CD14-positive monocyte (primary cell): Measurements from ENCODE around the gene CDH2. TPM values are rescaled to one million over a fixed set of nuclear protein-coding genes. Genes with fewer than 3 reads are reported as not detected.

Source experiments
- DNase-seq, 3 donors: peaks; one replicate each; pipeline ENCODE4 v3.0.0-alpha.2; 2011 to 2022
- H2AFZ ChIP-seq: 2 replicates; pipeline ENCODE4 v1.6.0; 2012; ENCODE audit warnings: mild to moderate bottlenecking, low read depth, low read length, inconsistent platforms; ENCODE audit not compliant: insufficient read depth, poor library complexity, severe bottlenecking
- H3K27ac ChIP-seq, 2 donors: 1 replicate in 1 of 2; 2 replicates in 1 of 2; pipeline ENCODE4 v1.5.1; 2012 to 2013; ENCODE audit warnings: low read length in 2 of 2, control low read depth in 1 of 2, inconsistent platforms in 1 of 2, low read depth in 1 of 2, mild to moderate bottlenecking in 1 of 2
- H3K27me3 ChIP-seq, 2 donors: one replicate each; pipeline versions ENCODE4 v1.6.0 to v1.6.1; 2011 to 2013; ENCODE audit warnings: low read length in 2 of 2; ENCODE audit not compliant: control insufficient read depth in 2 of 2, insufficient read depth in 2 of 2
- H3K36me3 ChIP-seq, 2 donors: replicated peaks in 1 of 2; 1 replicate in 1 of 2; 2 replicates in 1 of 2; pipeline versions ENCODE4 v1.5.1 to v1.6.1; 2012 to 2013; ENCODE audit warnings: low read length in 2 of 2, control low read depth in 1 of 2, inconsistent platforms in 1 of 2, mild to moderate bottlenecking in 1 of 2; ENCODE audit not compliant: insufficient read depth in 2 of 2, control insufficient read depth in 1 of 2
- H3K4me1 ChIP-seq, 2 donors: 1 replicate in 1 of 2; 2 replicates in 1 of 2; pipeline versions ENCODE4 v1.5.1 to v1.6.1; 2012 to 2013; ENCODE audit warnings: low read length in 2 of 2, control low read depth in 1 of 2, inconsistent platforms in 1 of 2, mild to moderate bottlenecking in 1 of 2, moderate library complexity in 1 of 2; ENCODE audit not compliant: insufficient read depth in 2 of 2, control insufficient read depth in 1 of 2
- H3K4me2 ChIP-seq: replicated peaks from 2 replicates; pipeline ENCODE3; 2012; ENCODE audit warnings: low read length, moderate library complexity, mild to moderate bottlenecking; ENCODE audit not compliant: poor library complexity, severe bottlenecking; ENCODE audit errors: extremely low read depth
- H3K4me3 ChIP-seq, 3 experiments: fragments of 200-600 bp in 1 of 3; sonication (generic) in 1 of 3; replicated peaks in 1 of 3; 1 replicate in 2 of 3; 2 replicates in 1 of 3; pipeline ENCODE4 v1.5.1; 2011 to 2013; ENCODE audit warnings: low read length in 3 of 3, mild to moderate bottlenecking in 3 of 3, control low read depth in 2 of 3, low read depth in 2 of 3, inconsistent platforms in 1 of 3, moderate library complexity in 1 of 3
- H3K79me2 ChIP-seq: 2 replicates; pipeline ENCODE4 v1.6.0; 2012; ENCODE audit warnings: mild to moderate bottlenecking, control low read depth, inconsistent platforms, low read length, moderate library complexity; ENCODE audit not compliant: insufficient read depth
- H3K9ac ChIP-seq: 2 replicates; pipeline ENCODE4 v1.6.0; 2017; ENCODE audit warnings: low read length, mild to moderate bottlenecking; ENCODE audit not compliant: insufficient read depth, poor library complexity, severe bottlenecking
- H3K9me3 ChIP-seq, 2 donors: replicated peaks in 1 of 2; 1 replicate in 1 of 2; 2 replicates in 1 of 2; pipeline versions ENCODE4 v1.5.1 to v1.6.1; 2012 to 2013; ENCODE audit warnings: low read length in 2 of 2, control low read depth in 1 of 2; ENCODE audit not compliant: control insufficient read depth in 1 of 2, insufficient read depth in 1 of 2
- H4K20me1 ChIP-seq: 2 replicates; pipeline ENCODE4 v1.6.0; 2012; ENCODE audit warnings: mild to moderate bottlenecking, low read length, control low read depth, moderate library complexity; ENCODE audit not compliant: insufficient read depth
- H3K27ac Mint-ChIP-seq, 7 donors: one replicate each; pipeline ENCODE4 v1.8.0; 2020; ENCODE audit warnings: mild to moderate bottlenecking in 7 of 7, mixed read lengths in 7 of 7, moderate library complexity in 6 of 7, inconsistent platforms in 2 of 7
- H3K27me3 Mint-ChIP-seq, 3 donors: one replicate each; pipeline ENCODE4 v1.8.0; 2021 to 2022; ENCODE audit warnings: low read depth in 3 of 3, mild to moderate bottlenecking in 3 of 3, mixed read lengths in 3 of 3, moderate library complexity in 3 of 3, inconsistent platforms in 1 of 3
- H3K36me3 Mint-ChIP-seq, 2 donors: one replicate each; pipeline ENCODE4 v1.8.0; 2020; ENCODE audit warnings: mixed read lengths in 2 of 2, inconsistent platforms in 1 of 2, mild to moderate bottlenecking in 1 of 2
- H3K4me1 Mint-ChIP-seq: one replicate; pipeline ENCODE4 v1.8.0; 2020; ENCODE audit warnings: mild to moderate bottlenecking, mixed read lengths
- H3K4me3 Mint-ChIP-seq, 2 donors: one replicate each; pipeline ENCODE4 v1.8.0; 2020; ENCODE audit warnings: mild to moderate bottlenecking in 2 of 2, mixed read lengths in 2 of 2, moderate library complexity in 1 of 2
- H3K9me3 Mint-ChIP-seq, 7 donors: one replicate each; pipeline ENCODE4 v1.8.0; 2020 to 2022; ENCODE audit warnings: mixed read lengths in 7 of 7, mild to moderate bottlenecking in 6 of 7, moderate library complexity in 6 of 7, inconsistent platforms in 2 of 7
- WGBS: methylation state at CpG from one replicate; pipeline ENCODE4 v1.1.5; 2013; ENCODE audit warnings: missing lambda C conversion rate; ENCODE audit not compliant: insufficient coverage; 5-methylcytosine and 5-hydroxymethylcytosine counted together
- intact Hi-C, 2 donors: fragments of 100-400 bp; cut with micrococcal nuclease; formaldehyde crosslinking; loops; one replicate each; pipeline versions ENCODE4 v1.15.0 to v1.15.1; 2023
- polyA plus RNA-seq, 3 donors: library from polyadenylated mRNA; depleted of rRNA in 1 of 3; unstranded in 2 of 3; stranded (reverse) in 1 of 3; fragments of 300-500 nt in 2 of 3; fragments of >200 nt in 1 of 3; fragmentation: Illumina TruSeq in 2 of 3; gene quantifications; 1 replicate in 2 of 3; 2 replicates in 1 of 3; pipeline ENCODE4 v1.2.3, GENCODE V29; 2012 to 2021
- TF ChIP-seq, protein P1 (sequence below): fragments of 200-600 bp; IDR thresholded peaks from one replicate; pipeline ENCODE4 v1.8.0; 2022; ENCODE audit warnings: antibody characterized with exemption, mild to moderate bottlenecking

The CDH2 gene
- polyA plus RNA-seq, 3 donors = 0.03 to 0.32 (median 0.08) TPM

DNA sequence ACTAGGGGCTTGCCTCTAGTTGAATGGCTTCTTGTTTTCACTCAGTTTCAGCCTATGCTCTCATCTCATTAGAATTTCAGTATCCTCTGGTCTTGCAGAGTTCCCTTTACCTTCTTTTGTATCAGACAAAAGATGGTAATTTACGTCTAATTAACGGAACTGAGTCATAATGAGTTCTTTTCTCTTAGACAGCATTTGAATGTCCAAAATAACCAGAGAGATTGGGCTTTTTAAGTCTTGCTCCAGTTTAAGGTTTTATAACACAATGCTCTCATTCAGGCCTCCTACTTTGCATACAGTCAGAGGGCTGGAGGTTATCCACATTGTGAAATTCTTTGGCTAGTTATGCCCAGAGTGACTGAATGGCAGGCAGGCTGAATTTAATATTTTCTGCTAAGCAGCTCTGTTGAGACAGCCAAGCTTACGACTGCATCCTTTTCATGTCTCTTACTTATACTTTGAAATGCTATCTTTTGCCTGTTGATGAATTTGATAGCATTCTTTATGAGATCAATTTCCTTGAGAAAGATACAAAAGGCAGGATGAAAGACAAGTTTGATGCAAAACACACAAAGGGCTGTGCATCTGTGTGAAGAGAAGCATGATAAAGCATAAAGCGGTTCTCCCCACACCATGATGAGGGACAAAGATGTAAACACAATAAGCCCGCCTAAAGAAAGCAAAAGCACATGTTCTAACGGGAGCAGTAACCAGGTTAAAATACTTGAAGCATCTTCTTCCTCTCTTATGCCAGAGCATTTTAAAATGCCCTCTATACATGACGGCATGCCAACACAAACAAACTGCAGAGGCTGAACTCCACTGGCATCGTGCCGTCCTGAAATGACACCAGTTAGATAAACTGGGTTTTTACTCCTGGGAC, 90.0 kb downstream of the CDH2 start:
- WGBS = 89% methylated on average over 4 of the region's 9 CpGs
- Mint-ChIP-seq H3K4me1 (no peaks in the 10 kb centered on the region), H3K4me3 (no peak overlapping the region), H3K27me3 (no peaks in the 10 kb centered on the region), H3K27ac (no peak overlapping the region), H3K36me3 (no peaks in the 10 kb centered on the region), H3K9me3 (peaks cover 0 to 4% (median 0%) of the 10 kb centered on the region in 7 donors)
- Histone ChIP-seq H3K79me2 (no peaks in the 10 kb centered on the region), H3K9ac (no peak overlapping the region), H3K4me1 (no peaks in the 10 kb centered on the region), H3K4me3 (no peak overlapping the region), H4K20me1 (no peaks in the 10 kb centered on the region), H3K9me3 (no peaks in the 10 kb centered on the region), H2AFZ (no peak overlapping the region), H3K4me2 (no peak overlapping the region), H3K36me3 (no peaks in the 10 kb centered on the region), H3K27ac (no peak overlapping the region), H3K27me3 (no peaks in the 10 kb centered on the region)
- TF ChIP-seq, protein P1, sequence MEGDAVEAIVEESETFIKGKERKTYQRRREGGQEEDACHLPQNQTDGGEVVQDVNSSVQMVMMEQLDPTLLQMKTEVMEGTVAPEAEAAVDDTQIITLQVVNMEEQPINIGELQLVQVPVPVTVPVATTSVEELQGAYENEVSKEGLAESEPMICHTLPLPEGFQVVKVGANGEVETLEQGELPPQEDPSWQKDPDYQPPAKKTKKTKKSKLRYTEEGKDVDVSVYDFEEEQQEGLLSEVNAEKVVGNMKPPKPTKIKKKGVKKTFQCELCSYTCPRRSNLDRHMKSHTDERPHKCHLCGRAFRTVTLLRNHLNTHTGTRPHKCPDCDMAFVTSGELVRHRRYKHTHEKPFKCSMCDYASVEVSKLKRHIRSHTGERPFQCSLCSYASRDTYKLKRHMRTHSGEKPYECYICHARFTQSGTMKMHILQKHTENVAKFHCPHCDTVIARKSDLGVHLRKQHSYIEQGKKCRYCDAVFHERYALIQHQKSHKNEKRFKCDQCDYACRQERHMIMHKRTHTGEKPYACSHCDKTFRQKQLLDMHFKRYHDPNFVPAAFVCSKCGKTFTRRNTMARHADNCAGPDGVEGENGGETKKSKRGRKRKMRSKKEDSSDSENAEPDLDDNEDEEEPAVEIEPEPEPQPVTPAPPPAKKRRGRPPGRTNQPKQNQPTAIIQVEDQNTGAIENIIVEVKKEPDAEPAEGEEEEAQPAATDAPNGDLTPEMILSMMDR = no peak
- intact Hi-C loops = no loop called here
- DNase-seq = no peak

GRCh38 chr18:28081516-28081915, 95.4 kb downstream of the CDH2 start:
- H3K4me1 Mint-ChIP-seq = peaks cover 4% of the 10 kb centered on the region
- no peaks in the 10 kb centered on the region for H3K4me1 ChIP-seq
- H4K20me1 ChIP-seq = no peaks in the 10 kb centered on the region
- H3K4me3 ChIP-seq = no peak overlapping the region
- H2AFZ ChIP-seq = no peak overlapping the region
- H3K9ac ChIP-seq = no peak overlapping the region
- no CpG with 5 or more reads among the region's 2 CpGs for WGBS
- H3K9me3 Mint-ChIP-seq = peaks cover 0 to 4% (median 0%) of the 10 kb centered on the region in 7 donors
- H3K36me3 Mint-ChIP-seq = no peaks in the 10 kb centered on the region
- no peak overlapping the region for H3K4me3 Mint-ChIP-seq
- no peak overlapping the region for H3K4me2 ChIP-seq
- H3K79me2 ChIP-seq = no peaks in the 10 kb centered on the region
- DNase-seq = no peak
- TF ChIP-seq, protein P1 = no peak
- H3K9me3 ChIP-seq = no peaks in the 10 kb centered on the region
- no peak overlapping the region for H3K27ac Mint-ChIP-seq
- intact Hi-C loops = no loop called here
- no peaks in the 10 kb centered on the region for H3K27me3 ChIP-seq
- H3K36me3 ChIP-seq = no peaks in the 10 kb centered on the region
- H3K27me3 Mint-ChIP-seq = no peaks in the 10 kb centered on the region
- H3K27ac ChIP-seq = no peak overlapping the region
